HG02588 (cell line): ENCODE results near the gene PPIG.
"Not testable (repeated sequence)": the region's sequence is repeated elsewhere in the genome, so short reads cannot be mapped to it uniquely, and the experiment has no call there.

ENCODE experiments used
- ATAC-seq: cut with Tn5 transposase; IDR thresholded peaks from one replicate; pipeline ENCODE4 v1.9.1; 2021; ENCODE audit warnings: mild to moderate bottlenecking, moderate library complexity; ENCODE audit not compliant: unreplicated experiment

Gene PPIG

DNA sequence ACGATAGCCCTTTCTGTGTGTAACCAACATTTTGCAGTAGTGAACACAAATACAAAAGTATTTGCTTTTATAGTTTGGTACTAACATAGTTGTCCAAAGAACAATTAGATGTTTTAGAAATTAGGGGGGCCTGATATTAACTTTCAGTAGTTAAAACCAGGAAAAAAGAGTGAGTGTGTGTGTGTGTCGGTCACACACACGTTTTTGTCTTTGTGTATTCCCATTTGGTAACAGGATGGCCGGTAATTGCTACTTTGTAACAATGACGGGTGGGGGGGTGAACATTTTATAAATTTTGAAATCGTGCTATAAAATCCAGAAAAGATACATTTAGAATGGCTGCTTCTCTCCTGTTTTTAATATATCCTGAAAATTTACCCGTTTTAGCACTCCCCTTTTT lies 1.5 kb downstream of the PPIG start:
- ATAC-seq, result no peak

DNA sequence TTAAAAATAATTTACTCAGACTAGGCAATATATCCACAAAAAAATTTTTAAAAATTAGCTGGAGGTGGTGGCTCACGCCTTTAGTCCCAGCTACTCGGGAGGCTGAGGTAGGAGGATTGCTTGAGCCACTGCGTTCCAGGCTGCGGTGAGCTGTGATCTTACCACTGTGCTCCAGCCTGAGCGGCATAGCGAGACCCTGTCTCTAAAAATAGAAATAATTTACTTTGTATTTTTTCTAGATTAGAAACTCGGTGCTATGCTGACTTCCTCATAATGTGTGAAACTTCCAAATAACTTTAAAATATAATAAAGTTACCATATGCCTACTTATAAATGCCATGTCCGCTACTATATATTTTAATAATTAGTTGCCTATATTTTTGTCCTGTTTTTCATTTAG lies 6.7 kb downstream of the PPIG start:
- no peak for ATAC-seq

DNA sequence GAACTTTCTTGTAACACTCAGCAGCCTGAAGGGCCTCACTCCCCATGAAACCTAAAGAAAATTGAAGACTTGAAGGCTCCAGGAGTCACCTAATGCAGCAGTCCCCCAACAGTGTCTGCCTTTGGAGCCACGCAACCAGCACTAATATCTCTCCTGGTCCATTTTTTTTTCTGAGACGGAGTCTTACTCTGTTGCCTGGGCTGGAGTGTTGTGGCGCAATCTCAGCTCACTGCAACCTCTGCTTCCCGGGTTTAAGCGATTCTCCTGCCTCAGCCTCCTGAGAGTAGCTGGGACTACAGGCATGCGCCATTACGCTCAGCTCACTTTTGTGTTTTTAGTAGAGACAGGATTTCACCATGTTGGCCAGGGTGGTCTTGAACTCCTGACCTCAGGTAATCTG lies 12.4 kb downstream of the PPIG start:
- not testable (repeated sequence) for ATAC-seq

DNA sequence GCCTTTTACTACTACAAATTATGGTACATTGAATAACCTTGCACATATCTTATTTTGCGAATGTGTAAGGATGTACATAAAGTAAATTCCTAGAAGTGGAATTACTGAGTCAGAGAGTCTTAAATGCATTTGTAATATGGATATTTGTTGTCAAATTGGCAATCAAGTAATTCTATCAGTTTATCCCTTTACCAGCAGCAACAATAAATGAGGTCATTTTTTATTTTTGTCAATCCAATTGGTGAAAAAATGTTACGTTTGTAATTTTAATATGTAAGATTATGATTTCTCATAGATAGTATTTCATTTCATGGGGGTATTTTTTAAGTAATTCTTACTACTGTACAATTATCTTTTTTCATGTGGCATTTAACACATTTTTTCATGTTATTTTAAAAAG lies 14.8 kb downstream of the PPIG start:
- no peak for ATAC-seq

DNA sequence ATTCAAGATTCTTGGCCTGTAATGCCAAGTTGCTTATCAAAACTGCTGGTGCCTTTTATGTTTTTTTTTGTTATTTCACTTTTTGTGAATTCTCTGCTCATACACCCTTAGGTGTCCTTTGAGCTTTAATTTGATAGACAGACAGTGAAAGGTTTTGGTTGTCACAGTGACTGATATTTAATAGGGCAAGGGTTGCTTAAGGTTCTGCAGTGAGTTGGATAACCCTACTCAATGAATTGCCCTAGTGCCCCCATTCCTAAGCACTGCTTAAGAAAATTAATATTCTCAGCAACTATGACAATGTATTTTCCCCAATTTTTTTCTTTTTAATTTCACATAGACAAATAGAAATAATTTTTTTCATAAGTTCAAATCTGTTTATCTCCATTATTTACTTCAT lies 15.4 kb downstream of the PPIG start:
- ATAC-seq, result no peak

- no peak for ATAC-seq
Observed at GRCh38 chr2:169609264-169609663, 25.1 kb downstream of the PPIG start.

DNA sequence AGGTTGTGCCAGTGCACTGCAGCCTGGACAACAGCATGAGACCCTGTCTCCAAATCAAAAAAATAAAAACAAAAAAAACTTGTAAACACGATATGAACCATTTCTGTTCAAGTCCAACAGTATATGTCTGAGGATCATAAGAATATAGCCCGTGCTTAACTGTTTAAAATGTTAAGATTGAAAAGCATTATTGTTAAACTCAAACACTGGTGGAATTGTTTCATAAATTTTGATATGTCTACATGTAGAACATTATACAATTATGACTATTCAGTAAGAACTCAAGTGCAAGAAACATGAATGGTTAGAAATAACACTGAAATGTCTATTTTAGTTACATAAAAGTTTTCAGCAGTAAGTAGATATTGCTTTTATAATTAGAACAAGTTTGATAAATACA lies 29.7 kb downstream of the PPIG start:
- no peak for ATAC-seq

- ATAC-seq, result not testable (repeated sequence)
Observed at GRCh38 chr2:169615982-169616381, 31.8 kb downstream of the PPIG start.

DNA sequence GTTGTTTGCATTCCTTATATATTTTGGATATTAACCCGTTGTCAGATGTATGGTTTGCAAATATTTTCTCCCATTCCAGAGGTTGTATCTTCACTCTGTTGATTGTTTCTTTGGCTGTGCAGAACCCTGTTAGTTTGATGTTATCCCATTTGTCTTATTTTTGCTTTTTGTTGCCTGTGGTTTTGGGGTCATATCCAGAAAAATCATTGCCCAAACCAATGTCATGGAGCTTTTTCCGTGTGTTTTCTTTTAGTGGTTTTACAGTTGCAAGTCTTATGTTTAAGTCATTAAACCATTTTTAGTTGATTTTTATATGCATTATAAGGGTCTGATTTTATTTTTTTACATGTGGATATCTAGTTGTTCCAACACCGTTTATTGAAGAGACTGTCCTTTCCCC lies 35.8 kb downstream of the PPIG start:
- no peak for ATAC-seq

GRCh38 chr2:169620509-169620908 lies 36.4 kb downstream of the PPIG start:
- ATAC-seq, result no peak

GRCh38 chr2:169623235-169623634 lies 39.1 kb downstream of the PPIG start:
- ATAC-seq, result no peak

- no peak for ATAC-seq
Observed at GRCh38 chr2:169625781-169626180, 41.6 kb downstream of the PPIG start.

DNA sequence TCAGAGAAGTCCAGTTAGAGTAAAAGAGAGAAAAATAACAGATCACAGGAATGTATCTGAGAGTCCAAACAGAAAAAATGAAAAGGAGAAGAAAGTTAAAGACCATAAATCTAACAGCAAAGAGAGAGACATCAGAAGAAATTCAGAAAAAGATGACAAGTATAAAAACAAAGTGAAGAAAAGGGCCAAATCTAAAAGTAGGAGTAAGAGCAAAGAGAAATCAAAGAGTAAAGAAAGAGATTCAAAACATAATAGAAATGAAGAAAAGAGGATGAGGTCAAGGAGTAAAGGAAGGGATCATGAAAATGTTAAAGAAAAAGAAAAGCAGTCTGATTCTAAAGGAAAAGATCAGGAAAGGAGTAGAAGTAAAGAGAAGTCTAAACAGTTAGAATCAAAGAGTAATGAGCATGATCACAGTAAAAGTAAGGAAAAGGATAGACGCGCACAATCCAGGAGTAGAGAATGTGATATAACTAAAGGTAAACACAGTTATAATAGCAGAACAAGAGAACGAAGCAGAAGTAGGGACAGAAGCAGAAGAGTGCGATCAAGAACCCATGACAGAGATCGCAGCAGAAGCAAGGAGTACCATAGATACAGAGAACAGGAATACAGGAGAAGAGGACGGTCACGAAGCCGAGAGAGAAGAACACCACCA lies 52.4 kb downstream of the PPIG start:
- no peak for ATAC-seq

- no peak for ATAC-seq
Observed at GRCh38 chr2:169637620-169638019, 53.5 kb downstream of the PPIG start.

- no peak for ATAC-seq
Observed at GRCh38 chr2:169640104-169640503, 56.0 kb downstream of the PPIG start.

DNA sequence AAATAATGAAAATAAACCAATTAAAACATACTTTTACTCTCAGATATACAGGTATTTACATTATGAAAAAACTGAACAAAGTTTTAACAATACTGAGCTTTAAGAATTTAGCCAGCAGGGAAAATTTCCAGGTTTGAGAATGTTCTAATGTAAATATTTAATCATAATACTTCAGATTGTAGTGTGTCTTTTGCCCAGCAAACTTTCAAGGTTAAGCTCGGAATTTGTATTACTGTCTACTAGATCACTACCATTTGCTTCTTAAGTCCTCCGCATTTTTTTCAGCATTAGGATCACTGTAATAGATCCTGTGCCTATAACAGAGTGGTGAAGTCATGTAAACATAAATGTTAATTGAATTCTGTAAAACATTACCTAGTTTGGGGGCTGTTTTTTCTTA lies 57.3 kb downstream of the PPIG start:
- ATAC-seq, result no peak

DNA sequence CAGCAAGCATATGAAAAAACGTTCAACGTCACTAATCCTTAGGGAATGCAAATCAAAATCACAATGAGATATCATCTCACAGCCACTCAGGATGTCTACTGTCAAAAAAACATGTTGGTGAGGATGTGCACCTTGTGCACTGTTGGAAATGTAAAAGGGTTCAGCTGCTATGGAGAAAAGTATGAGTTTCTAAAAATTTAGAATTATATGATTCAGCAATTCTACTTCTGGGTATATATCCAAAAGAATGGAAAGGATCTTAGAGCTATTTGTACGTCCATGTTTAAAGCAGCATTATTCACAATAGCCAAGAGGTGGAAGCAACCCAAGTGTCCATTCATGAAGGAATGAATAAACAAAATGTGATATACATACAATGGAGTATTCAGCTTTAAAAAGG lies 60.0 kb downstream of the PPIG start:
- no peak for ATAC-seq

DNA sequence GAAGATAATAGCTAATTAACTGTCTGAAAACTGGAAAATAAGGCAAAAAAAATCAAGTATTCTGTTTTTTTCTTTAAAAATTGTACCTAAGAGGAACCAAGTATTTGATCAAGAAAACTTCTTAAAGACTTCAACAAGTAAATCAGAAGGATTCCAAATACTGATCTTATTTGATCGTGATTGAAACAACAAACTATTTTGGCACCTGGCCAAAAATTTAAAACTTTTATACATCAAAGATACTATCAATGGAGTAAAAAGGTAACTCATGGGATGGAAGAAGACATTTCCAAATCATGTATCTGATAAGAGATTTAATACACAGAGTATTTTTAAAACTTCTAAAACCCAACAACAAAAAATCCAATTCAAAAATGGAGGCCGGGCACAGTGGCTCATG lies 63.3 kb downstream of the PPIG start:
- no peak for ATAC-seq

GRCh38 chr2:169649278-169649677 lies 65.1 kb downstream of the PPIG start:
- ATAC-seq, result no peak

DNA sequence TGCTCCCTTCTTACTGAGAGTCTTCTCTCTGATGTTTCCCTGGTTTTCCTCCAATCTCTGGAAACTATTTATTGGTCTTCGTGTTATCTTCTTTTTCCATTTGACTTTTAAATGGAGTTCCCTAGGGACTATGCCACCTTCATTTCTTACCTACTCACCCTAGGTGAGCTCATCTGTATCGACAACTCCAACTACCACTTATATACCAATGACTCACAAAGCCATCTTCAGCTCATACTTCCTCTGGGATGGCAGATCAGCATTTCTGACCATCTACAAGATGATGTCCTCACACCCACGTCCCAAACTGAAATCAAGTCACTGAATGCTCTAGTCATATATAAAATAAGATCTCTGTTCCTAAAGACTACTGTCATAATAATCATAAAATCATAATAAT lies 69.5 kb downstream of the PPIG start:
- ATAC-seq, result no peak

GRCh38 chr2:169656164-169656563 lies 72.0 kb downstream of the PPIG start:
- no peak for ATAC-seq

- ATAC-seq, result no peak
Observed at GRCh38 chr2:169658877-169659276, 74.7 kb downstream of the PPIG start.

DNA sequence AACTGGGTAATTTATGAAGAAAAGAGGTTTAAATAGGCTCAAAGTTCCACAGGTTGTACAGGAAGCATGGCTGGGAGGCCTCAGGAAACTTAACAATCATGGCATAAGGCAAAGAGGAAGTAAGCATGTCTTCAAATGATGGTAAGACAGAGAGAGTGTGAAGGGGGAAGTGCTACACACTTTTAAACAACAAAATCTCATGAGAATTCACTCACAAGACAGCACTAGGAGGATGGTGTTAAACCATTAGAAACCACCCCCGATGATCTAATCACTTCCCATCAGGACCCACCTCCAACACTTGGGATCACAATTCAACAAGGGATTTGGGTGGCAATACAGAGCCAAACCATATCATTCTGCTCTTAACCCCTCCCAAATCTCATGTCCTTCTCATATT lies 75.2 kb downstream of the PPIG start:
- no peak for ATAC-seq
